ENCODE results near the gene LCAT.

The LCAT gene

GRCh38 chr16:67954421-67955196 lies 10.7 kb upstream of the LCAT start:
- H4K8ac ChIP-seq (ENCODE audit: low read length): no peak overlapping the region
- H3K4me2 ChIP-seq (ENCODE audit: low read length, poor library complexity, severe bottlenecking): no peak overlapping the region
- no peaks in the 10 kb centered on the region for H3K9me3 ChIP-seq (ENCODE audit: control insufficient read depth, low read length)
- peak overlapping the region; percentile 13 for H3K9ac ChIP-seq (ENCODE audit: low read length)
- no peak overlapping the region for H3K27ac ChIP-seq (ENCODE audit: low read length, poor library complexity, severe bottlenecking)
- peaks cover 3% of the 10 kb centered on the region for H3K4me1 ChIP-seq (ENCODE audit: control insufficient read depth, insufficient read depth, low read depth, low read length)
- H3K79me1 ChIP-seq (replicated peaks; ENCODE audit: low read length, poor library complexity, severe bottlenecking): peaks cover 52% of the 10 kb centered on the region
- H3K27me3 ChIP-seq (ENCODE audit: control insufficient read depth in 1 of 2, insufficient read depth in 1 of 2, low read length in 2 of 2): no peaks in the 10 kb centered on the region
- no peak overlapping the region for H3K14ac ChIP-seq (ENCODE audit: low read length in 2 of 2)
- peaks cover 79 to 84% of the 10 kb centered on the region in 2 experiments for H3K36me3 ChIP-seq (ENCODE audit: control insufficient read depth in 1 of 2, insufficient read depth in 2 of 2, low read depth in 1 of 2, low read length in 2 of 2)
- no peak for DNase-seq
- peak overlapping the region in 1 of 2 experiments; percentile 35 for H3K4ac ChIP-seq (ENCODE audit: low read depth in 1 of 2, low read length in 2 of 2)
- no peak overlapping the region for H2AK5ac ChIP-seq (ENCODE audit: low read length, severe bottlenecking)
- 97% methylated on average over 10 of the region's 10 CpGs for WGBS
- no peak overlapping the region for H3K23ac ChIP-seq (ENCODE audit: low read length in 2 of 2)
- H2AFZ ChIP-seq (ENCODE audit: low read depth, low read length): no peak overlapping the region
- no peak overlapping the region for H3K4me3 ChIP-seq (ENCODE audit: insufficient read depth in 1 of 2, low read depth in 1 of 2, low read length in 2 of 2)
- H3K18ac ChIP-seq (ENCODE audit: low read depth in 1 of 2, low read length in 2 of 2): no peak overlapping the region
- no peak overlapping the region for H2BK15ac ChIP-seq (ENCODE audit: low read depth, poor library complexity, severe bottlenecking)
- no peak overlapping the region for H2BK120ac ChIP-seq (ENCODE audit: low read depth, low read length)
- no peak overlapping the region for H4K91ac ChIP-seq (ENCODE audit: low read length)
- H2BK5ac ChIP-seq (ENCODE audit: low read depth, low read length, poor library complexity, severe bottlenecking): no peak overlapping the region
- H2BK12ac ChIP-seq (ENCODE audit: low read length in 2 of 2): no peak overlapping the region

GRCh38 chr16:67953641-67954375 lies 9.9 kb upstream of the LCAT start:
- no peak overlapping the region for H3K18ac ChIP-seq (ENCODE audit: low read depth in 1 of 2, low read length in 2 of 2)
- DNase-seq: no peak
- peaks cover 78 to 83% of the 10 kb centered on the region in 2 experiments for H3K36me3 ChIP-seq (ENCODE audit: control insufficient read depth in 1 of 2, insufficient read depth in 2 of 2, low read depth in 1 of 2, low read length in 2 of 2)
- H3K9me3 ChIP-seq (ENCODE audit: control insufficient read depth, low read length): no peaks in the 10 kb centered on the region
- no peak overlapping the region for H3K14ac ChIP-seq (ENCODE audit: low read length in 2 of 2)
- WGBS: 99% methylated on average over 7 of the region's 8 CpGs
- no peaks in the 10 kb centered on the region for H3K4me1 ChIP-seq (ENCODE audit: control insufficient read depth, insufficient read depth, low read depth, low read length)
- H2AFZ ChIP-seq (ENCODE audit: low read depth, low read length): no peak overlapping the region
- no peak overlapping the region for H3K4me3 ChIP-seq (ENCODE audit: insufficient read depth in 1 of 2, low read depth in 1 of 2, low read length in 2 of 2)
- H4K8ac ChIP-seq (ENCODE audit: low read length): no peak overlapping the region
- no peak overlapping the region for H3K9ac ChIP-seq (ENCODE audit: low read length)
- H3K79me1 ChIP-seq (replicated peaks; ENCODE audit: low read length, poor library complexity, severe bottlenecking): peaks cover 50% of the 10 kb centered on the region
- H2BK15ac ChIP-seq (ENCODE audit: low read depth, poor library complexity, severe bottlenecking): no peak overlapping the region
- no peak overlapping the region for H2BK12ac ChIP-seq (ENCODE audit: low read length in 2 of 2)
- H3K4me2 ChIP-seq (ENCODE audit: low read length, poor library complexity, severe bottlenecking): no peak overlapping the region
- no peak overlapping the region for H4K91ac ChIP-seq (ENCODE audit: low read length)
- no peak overlapping the region for H2BK120ac ChIP-seq (ENCODE audit: low read depth, low read length)
- H3K23ac ChIP-seq (ENCODE audit: low read length in 2 of 2): no peak overlapping the region
- H2BK5ac ChIP-seq (ENCODE audit: low read depth, low read length, poor library complexity, severe bottlenecking): no peak overlapping the region
- H3K27me3 ChIP-seq (ENCODE audit: control insufficient read depth in 1 of 2, insufficient read depth in 1 of 2, low read length in 2 of 2): no peaks in the 10 kb centered on the region
- peak overlapping the region in 1 of 2 experiments; percentile 35 for H3K4ac ChIP-seq (ENCODE audit: low read depth in 1 of 2, low read length in 2 of 2)
- no peak overlapping the region for H2AK5ac ChIP-seq (ENCODE audit: low read length, severe bottlenecking)
- no peak overlapping the region for H3K27ac ChIP-seq (ENCODE audit: low read length, poor library complexity, severe bottlenecking)

- no peak overlapping the region for H3K14ac ChIP-seq (ENCODE audit: low read length in 2 of 2)
- H3K9me3 ChIP-seq (ENCODE audit: control insufficient read depth, low read length): no peaks in the 10 kb centered on the region
- no peak overlapping the region for H3K9ac ChIP-seq (ENCODE audit: low read length)
- no peak overlapping the region for H2BK120ac ChIP-seq (ENCODE audit: low read depth, low read length)
- no peaks in the 10 kb centered on the region for H3K27me3 ChIP-seq (ENCODE audit: control insufficient read depth in 1 of 2, insufficient read depth in 1 of 2, low read length in 2 of 2)
- no peak overlapping the region for H3K23ac ChIP-seq (ENCODE audit: low read length in 2 of 2)
- peaks cover 2% of the 10 kb centered on the region for H3K4me1 ChIP-seq (ENCODE audit: control insufficient read depth, insufficient read depth, low read depth, low read length)
- peaks cover 57% of the 10 kb centered on the region for H3K79me1 ChIP-seq (replicated peaks; ENCODE audit: low read length, poor library complexity, severe bottlenecking)
- no peak overlapping the region for H3K4me3 ChIP-seq (ENCODE audit: insufficient read depth in 1 of 2, low read depth in 1 of 2, low read length in 2 of 2)
- H4K91ac ChIP-seq (ENCODE audit: low read length): no peak overlapping the region
- H2BK12ac ChIP-seq (ENCODE audit: low read length in 2 of 2): no peak overlapping the region
- peaks cover 85 to 87% of the 10 kb centered on the region in 2 experiments for H3K36me3 ChIP-seq (ENCODE audit: control insufficient read depth in 1 of 2, insufficient read depth in 2 of 2, low read depth in 1 of 2, low read length in 2 of 2)
- no peak overlapping the region for H3K18ac ChIP-seq (ENCODE audit: low read depth in 1 of 2, low read length in 2 of 2)
- H2BK15ac ChIP-seq (ENCODE audit: low read depth, poor library complexity, severe bottlenecking): no peak overlapping the region
- H2AK5ac ChIP-seq (ENCODE audit: low read length, severe bottlenecking): no peak overlapping the region
- no peak overlapping the region for H3K27ac ChIP-seq (ENCODE audit: low read length, poor library complexity, severe bottlenecking)
- H2BK5ac ChIP-seq (ENCODE audit: low read depth, low read length, poor library complexity, severe bottlenecking): no peak overlapping the region
- 94% methylated on average over 12 of the region's 12 CpGs for WGBS
- no peak overlapping the region for H4K8ac ChIP-seq (ENCODE audit: low read length)
- no peak overlapping the region for H3K4me2 ChIP-seq (ENCODE audit: low read length, poor library complexity, severe bottlenecking)
- no peak overlapping the region for H3K4ac ChIP-seq (ENCODE audit: low read depth in 1 of 2, low read length in 2 of 2)
- no peak overlapping the region for H2AFZ ChIP-seq (ENCODE audit: low read depth, low read length)
- no peak for DNase-seq
These were observed 7.6 kb upstream of the LCAT start for GRCh38 chr16:67951485-67951884.

GRCh38 chr16:67950335-67950843 lies 6.5 kb upstream of the LCAT start:
- no peak overlapping the region for H4K8ac ChIP-seq (ENCODE audit: low read length)
- no peak overlapping the region for H3K4me3 ChIP-seq (ENCODE audit: insufficient read depth in 1 of 2, low read depth in 1 of 2, low read length in 2 of 2)
- peaks cover 93% of the 10 kb centered on the region in 2 experiments for H3K36me3 ChIP-seq (ENCODE audit: control insufficient read depth in 1 of 2, insufficient read depth in 2 of 2, low read depth in 1 of 2, low read length in 2 of 2)
- no peaks in the 10 kb centered on the region for H3K9me3 ChIP-seq (ENCODE audit: control insufficient read depth, low read length)
- peaks cover 5% of the 10 kb centered on the region for H3K4me1 ChIP-seq (ENCODE audit: control insufficient read depth, insufficient read depth, low read depth, low read length)
- WGBS: 100% methylated on average over 10 of the region's 16 CpGs
- H4K91ac ChIP-seq (ENCODE audit: low read length): no peak overlapping the region
- H2AK5ac ChIP-seq (ENCODE audit: low read length, severe bottlenecking): no peak overlapping the region
- no peak overlapping the region for H3K18ac ChIP-seq (ENCODE audit: low read depth in 1 of 2, low read length in 2 of 2)
- H3K27me3 ChIP-seq (ENCODE audit: control insufficient read depth in 1 of 2, insufficient read depth in 1 of 2, low read length in 2 of 2): no peaks in the 10 kb centered on the region
- H2BK15ac ChIP-seq (ENCODE audit: low read depth, poor library complexity, severe bottlenecking): no peak overlapping the region
- H2BK5ac ChIP-seq (ENCODE audit: low read depth, low read length, poor library complexity, severe bottlenecking): no peak overlapping the region
- H3K23ac ChIP-seq (ENCODE audit: low read length in 2 of 2): no peak overlapping the region
- no peak overlapping the region for H3K27ac ChIP-seq (ENCODE audit: low read length, poor library complexity, severe bottlenecking)
- no peak overlapping the region for H3K9ac ChIP-seq (ENCODE audit: low read length)
- no peak overlapping the region for H2BK12ac ChIP-seq (ENCODE audit: low read length in 2 of 2)
- no peak overlapping the region for H2AFZ ChIP-seq (ENCODE audit: low read depth, low read length)
- H3K79me1 ChIP-seq (replicated peaks; ENCODE audit: low read length, poor library complexity, severe bottlenecking): peaks cover 63% of the 10 kb centered on the region
- H3K4me2 ChIP-seq (ENCODE audit: low read length, poor library complexity, severe bottlenecking): no peak overlapping the region
- H3K4ac ChIP-seq (ENCODE audit: low read depth in 1 of 2, low read length in 2 of 2): no peak overlapping the region
- DNase-seq: no peak
- no peak overlapping the region for H2BK120ac ChIP-seq (ENCODE audit: low read depth, low read length)
- H3K14ac ChIP-seq (ENCODE audit: low read length in 2 of 2): no peak overlapping the region

Measured in mesenchymal stem cell (in vitro differentiated cells and primary cell).